Heart right ventricle (tissue), 16 donors: ENCODE results near the gene NHLRC1. TPM values are rescaled to one million over a fixed set of nuclear protein-coding genes. Genes with fewer than 3 reads are reported as not detected.

Experiments used
- ATAC-seq, 8 donors: fragments of 200-7000 bp; cut with Tn5 transposase; one replicate each; pipeline ENCODE4 v1.9.1; 2020; ENCODE audit warnings: mild to moderate bottlenecking in 8 of 8, moderate library complexity in 8 of 8, moderate number of reproducible peaks in 1 of 8
- DNase-seq, 2 donors: peaks; one replicate each; pipeline ENCODE4 v3.0.0-alpha.2; 2020
- H3K27ac ChIP-seq, 10 donors: fragments of 200-600 bp; sonication (generic) in 2 of 10; one replicate each; pipeline versions ENCODE4 v1.5.0 to v1.8.0; 2020 to 2022; ENCODE audit warnings: mild to moderate bottlenecking in 3 of 10
- H3K27me3 ChIP-seq, 7 donors: fragments of 200-600 bp; one replicate each; pipeline ENCODE4 v1.8.0; 2021 to 2022; ENCODE audit warnings: mild to moderate bottlenecking in 2 of 7
- H3K36me3 ChIP-seq, 9 donors: fragments of 200-600 bp; sonication (generic) in 1 of 9; one replicate each; pipeline versions ENCODE4 v1.5.0 to v1.8.0; 2020 to 2022; ENCODE audit warnings: mild to moderate bottlenecking in 2 of 9
- H3K4me1 ChIP-seq, 9 donors: fragments of 200-600 bp; sonication (generic) in 1 of 9; one replicate each; pipeline versions ENCODE4 v1.5.0 to v1.8.0; 2020 to 2022; ENCODE audit warnings: mild to moderate bottlenecking in 4 of 9
- H3K4me3 ChIP-seq, 10 donors: fragments of 200-600 bp; sonication (generic) in 2 of 10; one replicate each; pipeline versions ENCODE4 v1.5.0 to v1.8.0; 2020 to 2022; ENCODE audit warnings: mild to moderate bottlenecking in 7 of 10, moderate library complexity in 2 of 10
- H3K9me3 ChIP-seq, 11 donors: fragments of 200-600 bp in 10 of 11; sonication (generic) in 2 of 11; one replicate each; pipeline versions ENCODE4 v1.5.0 to v1.8.0; 2013 to 2022; ENCODE audit warnings: mild to moderate bottlenecking in 2 of 11, control low read depth in 1 of 11, moderate library complexity in 1 of 11
- WGBS, 2 donors: extraction: QIAGEN DNeasy Blood & Tissue Kit; methylation state at CpG; one replicate each; pipeline ENCODE4 v1.1.7; 2013; ENCODE audit warnings: inconsistent platforms in 1 of 2; 5-methylcytosine and 5-hydroxymethylcytosine counted together
- intact Hi-C, 10 donors: fragments of 100-400 bp; cut with DNase I; formaldehyde crosslinking; loops; one replicate each; pipeline versions ENCODE4 v1.11.1 to v1.14.2; 2022
- polyA plus RNA-seq, 2 donors: library from polyadenylated mRNA; stranded (reverse); fragments of 200-250 nt; gene quantifications; one replicate each; pipeline ENCODE4 v1.2.3, GENCODE V29; 2013
- total RNA-seq, 10 donors: library from RNA; stranded (reverse); fragmentation: NEBNext Ultra II Directional in 3 of 10; extraction: Animal tissue kit (Norgen Biotek cat#: 25700) in 3 of 10; gene quantifications; one replicate each; pipeline versions ENCODE4 v1.2.1 to v1.2.4, GENCODE V29; 2021 to 2023
- TF ChIP-seq, protein P1 (sequence below), 9 donors: fragments of 200-600 bp; sonication (generic) in 2 of 9; IDR thresholded peaks; one replicate each; pipeline versions ENCODE4 v1.5.0 to v1.8.0; 2021 to 2022; ENCODE audit warnings: antibody characterized with exemption in 9 of 9, mild to moderate bottlenecking in 5 of 9, moderate library complexity in 1 of 9
- donor health status: Arrhythmogenic right ventricular cardiomyopathy.
- donor health status: ischemic (EF 13 %, LVEDD 7.1; RV severe dilation, severe dysfunction).
- donor health status: healthy with polysubstance abuse.
- donor health status: DM: no; HTN: yes; CAD: no.
- donor health status: DM: no; HTN: no; CAD: no.
- donor health status: ischemic (EF 25% LVEDD 6.9; RV normal size, moderate dysfunction).
- donor health status: ischemic (EF 25% LVEDD 5.7; RV mildly dilated, moderate dysfunction).
- donor health status: healthy.
- donor health status: DM: yes; HTN: yes; CAD: no.
- donor health status: Ischemic cardiomyopathy.
- donor health status: ischemic (EF 35%, LVEDD 5.7; RV mildly dilated, moderate dysfunction).
- donor health status: nonischemic (EF 11% LVEDD 7.7; RV severe dilation, severe dysfunction).
- donor health status: DM: yes; HTN: yes; CAD: no.
- donor health status: PGD.
- donor health status: ischemic (EF 29% LVEDD 5.4; RV normal size, mild dysfunction).
- donor health status: nonischemic (EF 23%, LVEDD 6.1; RV moderate dilation, normal function).

Gene NHLRC1
- total and polyA plus RNA-seq, 12 donors, result 0.73 to 2.5 (median 1.4) TPM

GRCh38 chr6:18126121-18126520, 3.6 kb upstream of the NHLRC1 start:
- ATAC-seq (no peak), DNase-seq (no peak)
- 55 to 78% methylated on average over 5 of the region's 5 CpGs for WGBS, 2 donors
- intact Hi-C loops, result loop anchor here in 6 of 10 donors (10.0 kb wide), 5 partner anchors 281 to 971 kb away; no protein-coding TSS in a partner anchor
- peaks cover 0 to 33% (median 10%) of the 10 kb centered on the region in 9 donors for H3K36me3 ChIP-seq
- H3K4me3 ChIP-seq, result no peak overlapping the region
- no peaks in the 10 kb centered on the region for H3K27me3 ChIP-seq
- no peak overlapping the region for H3K27ac ChIP-seq
- TF ChIP-seq, protein P1, sequence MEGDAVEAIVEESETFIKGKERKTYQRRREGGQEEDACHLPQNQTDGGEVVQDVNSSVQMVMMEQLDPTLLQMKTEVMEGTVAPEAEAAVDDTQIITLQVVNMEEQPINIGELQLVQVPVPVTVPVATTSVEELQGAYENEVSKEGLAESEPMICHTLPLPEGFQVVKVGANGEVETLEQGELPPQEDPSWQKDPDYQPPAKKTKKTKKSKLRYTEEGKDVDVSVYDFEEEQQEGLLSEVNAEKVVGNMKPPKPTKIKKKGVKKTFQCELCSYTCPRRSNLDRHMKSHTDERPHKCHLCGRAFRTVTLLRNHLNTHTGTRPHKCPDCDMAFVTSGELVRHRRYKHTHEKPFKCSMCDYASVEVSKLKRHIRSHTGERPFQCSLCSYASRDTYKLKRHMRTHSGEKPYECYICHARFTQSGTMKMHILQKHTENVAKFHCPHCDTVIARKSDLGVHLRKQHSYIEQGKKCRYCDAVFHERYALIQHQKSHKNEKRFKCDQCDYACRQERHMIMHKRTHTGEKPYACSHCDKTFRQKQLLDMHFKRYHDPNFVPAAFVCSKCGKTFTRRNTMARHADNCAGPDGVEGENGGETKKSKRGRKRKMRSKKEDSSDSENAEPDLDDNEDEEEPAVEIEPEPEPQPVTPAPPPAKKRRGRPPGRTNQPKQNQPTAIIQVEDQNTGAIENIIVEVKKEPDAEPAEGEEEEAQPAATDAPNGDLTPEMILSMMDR (IDR thresholded peaks at IDR 0.05), result no peak
- H3K4me1 ChIP-seq, result peaks cover 3 to 21% (median 15%) of the 10 kb centered on the region in 9 donors
- peaks cover 0 to 6% (median 0%) of the 10 kb centered on the region in 11 donors for H3K9me3 ChIP-seq

GRCh38 chr6:18121580-18122127, 823 bp downstream of the NHLRC1 start:
- peak overlapping the region in 9 of 10 donors; percentile 27 to 68 (median 61) for H3K4me3 ChIP-seq
- peak in 1 of 8 donors; percentile 25 for ATAC-seq
- TF ChIP-seq, protein P1 (IDR thresholded peaks at IDR 0.05), result no peak
- H3K36me3 ChIP-seq, result no peaks in the 10 kb centered on the region
- peaks cover 0 to 6% (median 0%) of the 10 kb centered on the region in 11 donors for H3K9me3 ChIP-seq
- no peaks in the 10 kb centered on the region for H3K27me3 ChIP-seq
- H3K4me1 ChIP-seq, result peaks cover 3 to 21% (median 15%) of the 10 kb centered on the region in 9 donors
- 61 to 72% methylated on average over 19 of the region's 19 CpGs for WGBS, 2 donors
- intact Hi-C loops, result loop anchor here (1.0 to 10.0 kb wide), 12 partner anchors 134 to 967 kb away; partner anchors contain the start of gene KIF13A (in 6 of the 10)
- H3K27ac ChIP-seq, result no peak overlapping the region
- no peak for DNase-seq

DNA sequence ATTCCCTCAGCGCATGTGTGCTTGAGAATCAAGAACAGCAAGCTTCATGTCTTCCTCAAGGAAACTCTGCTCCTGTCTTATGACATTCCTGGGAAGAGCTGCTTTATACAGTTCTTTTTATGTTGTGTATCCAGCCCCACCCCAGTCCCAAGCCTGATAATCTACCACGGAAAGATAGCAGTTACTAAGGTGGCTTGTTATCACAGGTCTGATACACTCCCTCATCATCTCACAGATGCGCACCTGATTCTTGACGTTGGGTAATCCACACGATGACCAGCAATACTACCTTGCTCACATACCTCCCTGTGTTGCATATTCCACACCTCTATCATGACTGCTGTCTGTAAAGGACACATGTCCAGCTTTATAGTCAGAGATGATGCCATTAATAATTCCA, 3.2 kb downstream of the NHLRC1 start:
- TF ChIP-seq, protein P1 (IDR thresholded peaks at IDR 0.05), result no peak
- 59 to 72% methylated on average over 5 of the region's 5 CpGs for WGBS, 2 donors
- H3K27ac ChIP-seq, result no peak overlapping the region
- no peak for ATAC-seq
- H3K36me3 ChIP-seq, result no peaks in the 10 kb centered on the region
- peaks cover 0 to 6% (median 0%) of the 10 kb centered on the region in 11 donors for H3K9me3 ChIP-seq
- intact Hi-C loops, result loop anchor here in 2 of 10 donors (10.0 kb wide), 1 partner anchor 124 kb away; no protein-coding TSS in a partner anchor
- DNase-seq, result no peak
- H3K27me3 ChIP-seq, result no peaks in the 10 kb centered on the region
- no peak overlapping the region for H3K4me3 ChIP-seq
- peaks cover 3 to 21% (median 15%) of the 10 kb centered on the region in 9 donors for H3K4me1 ChIP-seq

GRCh38 chr6:18118330-18118729, 4.1 kb downstream of the NHLRC1 start:
- 60 to 72% methylated on average over 3 of the region's 3 CpGs for WGBS, 2 donors
- Histone ChIP-seq H3K4me1 (peaks cover 3 to 21% (median 15%) of the 10 kb centered on the region in 9 donors), H3K4me3 (no peak overlapping the region), H3K36me3 (no peaks in the 10 kb centered on the region), H3K9me3 (peaks cover 0 to 6% (median 0%) of the 10 kb centered on the region in 11 donors), H3K27me3 (no peaks in the 10 kb centered on the region), H3K27ac (no peak overlapping the region)
- ATAC-seq, result no peak
- DNase-seq, result no peak
- intact Hi-C loops, result loop anchor here in 2 of 10 donors (10.0 kb wide), 1 partner anchor 124 kb away; no protein-coding TSS in a partner anchor
- TF ChIP-seq, protein P1 (IDR thresholded peaks at IDR 0.05), result no peak
